Gastroesophageal sphincter (tissue), 3 donors: ENCODE measurements around the gene ARF6.

Experiments
- CTCF ChIP-seq, 4 experiments: fragments of 200-600 bp in 2 of 4; fragments of 450-650 bp in 2 of 4; sonication (generic) in 1 of 4; IDR thresholded peaks; one replicate each; pipeline ENCODE4 v1.5.1; 2017 to 2019; ENCODE audit warnings: antibody characterized with exemption in 4 of 4, mild to moderate bottlenecking in 2 of 4, moderate library complexity in 2 of 4
- POLR2A ChIP-seq, 2 donors: fragments of 450-650 bp; IDR thresholded peaks; one replicate each; pipeline ENCODE4 v1.6.1; 2017; ENCODE audit warnings: antibody characterized with exemption in 2 of 2, mild to moderate bottlenecking in 2 of 2, moderate library complexity in 1 of 2

- TF ChIP-seq CTCF (IDR thresholded peaks at IDR 0.05) (no peak), POLR2A (IDR thresholded peaks at IDR 0.05) (no peak)
Observed at GRCh38 chr14:49907186-49907585, 14.3 kb downstream of the ARF6 start.
